Muscle of leg (tissue), 11 donors: ENCODE results near the gene MFSD11. TPM values are rescaled to one million over a fixed set of nuclear protein-coding genes. Genes with fewer than 3 reads are reported as not detected.
A peak's percentile ranks its signal among the peaks of the same experiment; 100 is the strongest.
"Not testable (repeated sequence)": the region's sequence is repeated elsewhere in the genome, so short reads cannot be mapped to it uniquely, and the experiment has no call there.

Experiments used
- DNase-seq: peaks from one replicate; pipeline ENCODE4 v3.0.0; 2013
- H3K27ac ChIP-seq: one replicate; pipeline ENCODE4 v1.5.1; 2013; ENCODE audit warnings: mild to moderate bottlenecking, low read length, control low read depth
- H3K27me3 ChIP-seq: one replicate; pipeline ENCODE4 v1.6.1; 2013; ENCODE audit warnings: low read length; ENCODE audit not compliant: control insufficient read depth, insufficient read depth
- H3K36me3 ChIP-seq: one replicate; pipeline ENCODE4 v1.6.1; 2013; ENCODE audit warnings: low read length; ENCODE audit not compliant: control insufficient read depth, insufficient read depth
- H3K4me1 ChIP-seq: one replicate; pipeline ENCODE4 v1.6.1; 2013; ENCODE audit warnings: low read length; ENCODE audit not compliant: control insufficient read depth, insufficient read depth
- H3K4me3 ChIP-seq: one replicate; pipeline ENCODE4 v1.5.1; 2013; ENCODE audit warnings: low read length, control low read depth
- H3K9me3 ChIP-seq: replicated peaks from 2 replicates; pipeline ENCODE4 v1.6.1; 2013; ENCODE audit warnings: low read depth, low read length; ENCODE audit not compliant: control insufficient read depth
- WGBS: methylation state at CpG from one replicate; pipeline ENCODE4 v1.1.5; 2013; ENCODE audit warnings: missing lambda C conversion rate; ENCODE audit not compliant: insufficient coverage; 5-methylcytosine and 5-hydroxymethylcytosine counted together
- polyA plus RNA-seq, 8 donors: library from polyadenylated mRNA; unstranded; fragments of 120-200 nt; gene quantifications; one replicate each; pipeline versions ENCODE4 v1.2.1 to v1.2.3, GENCODE V29; 2013; ENCODE audit warnings: inconsistent platforms in 1 of 8, low replicate concordance in 1 of 8; ENCODE audit not compliant: insufficient read length in 8 of 8, insufficient read depth in 1 of 8
- total RNA-seq: library from RNA; stranded (reverse); fragments of 120-200 nt; gene quantifications from one replicate; pipeline ENCODE4 v1.2.4, GENCODE V29; 2013

MFSD11 gene
- total and polyA plus RNA-seq, 9 donors = 28.0 to 38.6 (median 32.0) TPM

GRCh38 chr17:76796081-76796480, 58.2 kb downstream of the MFSD11 start:
- WGBS = 39% methylated on average over 3 of the region's 3 CpGs
- DNase-seq = no peak
- H3K27ac ChIP-seq = no peak overlapping the region
- no peak overlapping the region for H3K4me3 ChIP-seq
- H3K27me3 ChIP-seq = no peaks in the 10 kb centered on the region
- H3K9me3 ChIP-seq = no peaks in the 10 kb centered on the region
- no peaks in the 10 kb centered on the region for H3K4me1 ChIP-seq
- H3K36me3 ChIP-seq = no peaks in the 10 kb centered on the region

GRCh38 chr17:76797241-76797840, 59.4 kb downstream of the MFSD11 start:
- DNase-seq = no peak
- Histone ChIP-seq H3K36me3 (no peaks in the 10 kb centered on the region), H3K9me3 (no peaks in the 10 kb centered on the region), H3K27ac (no peak overlapping the region), H3K27me3 (no peaks in the 10 kb centered on the region), H3K4me1 (no peaks in the 10 kb centered on the region), H3K4me3 (no peak overlapping the region)
- 100% methylated on average over 1 of the region's 6 CpGs for WGBS

DNA sequence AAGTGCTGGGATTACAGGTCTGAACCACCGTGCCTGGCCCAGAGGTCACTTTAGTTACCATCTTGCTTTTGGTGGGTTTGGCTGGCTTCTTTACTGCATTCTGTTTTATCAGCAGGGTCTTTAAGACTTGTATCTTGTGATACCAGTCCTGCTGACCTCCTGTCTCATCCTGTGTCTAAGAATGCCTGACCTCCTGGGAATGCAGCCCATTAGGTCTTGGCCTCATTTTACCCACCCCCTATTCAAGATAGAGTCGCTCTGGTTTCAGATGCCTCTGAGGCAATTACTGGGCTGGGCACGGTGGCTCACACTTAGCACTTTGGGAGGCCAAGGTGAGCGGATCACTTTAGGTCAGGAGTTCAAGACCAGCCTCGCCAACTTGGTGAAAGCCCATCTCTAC, 63.8 kb downstream of the MFSD11 start:
- no peaks in the 10 kb centered on the region for H3K36me3 ChIP-seq
- 88% methylated on average over 4 of the region's 5 CpGs for WGBS
- H3K4me3 ChIP-seq = no peak overlapping the region
- no peaks in the 10 kb centered on the region for H3K4me1 ChIP-seq
- no peak for DNase-seq
- H3K27me3 ChIP-seq = no peaks in the 10 kb centered on the region
- no peaks in the 10 kb centered on the region for H3K9me3 ChIP-seq
- H3K27ac ChIP-seq = no peak overlapping the region

GRCh38 chr17:76805319-76805718, 67.4 kb downstream of the MFSD11 start:
- no peaks in the 10 kb centered on the region for H3K4me1 ChIP-seq
- no peaks in the 10 kb centered on the region for H3K36me3 ChIP-seq
- no peaks in the 10 kb centered on the region for H3K27me3 ChIP-seq
- 87% methylated on average over 3 of the region's 9 CpGs for WGBS
- no peak for DNase-seq
- no peak overlapping the region for H3K27ac ChIP-seq
- H3K9me3 ChIP-seq = no peaks in the 10 kb centered on the region
- no peak overlapping the region for H3K4me3 ChIP-seq

GRCh38 chr17:76806151-76806550, 68.2 kb downstream of the MFSD11 start:
- H3K27me3 ChIP-seq, DNase-seq, H3K9me3 ChIP-seq, H3K36me3 ChIP-seq, H3K27ac ChIP-seq, H3K4me3 ChIP-seq, H3K4me1 ChIP-seq: not testable (repeated sequence)
- WGBS = 91% methylated on average over 27 of the region's 32 CpGs

- H3K9me3 ChIP-seq, H3K4me3 ChIP-seq, H3K27me3 ChIP-seq, H3K27ac ChIP-seq, DNase-seq, H3K4me1 ChIP-seq, H3K36me3 ChIP-seq: not testable (repeated sequence)
- 100% methylated on average over 1 of the region's 4 CpGs for WGBS
Measured at GRCh38 chr17:76806767-76807166, 68.8 kb downstream of the MFSD11 start.

DNA sequence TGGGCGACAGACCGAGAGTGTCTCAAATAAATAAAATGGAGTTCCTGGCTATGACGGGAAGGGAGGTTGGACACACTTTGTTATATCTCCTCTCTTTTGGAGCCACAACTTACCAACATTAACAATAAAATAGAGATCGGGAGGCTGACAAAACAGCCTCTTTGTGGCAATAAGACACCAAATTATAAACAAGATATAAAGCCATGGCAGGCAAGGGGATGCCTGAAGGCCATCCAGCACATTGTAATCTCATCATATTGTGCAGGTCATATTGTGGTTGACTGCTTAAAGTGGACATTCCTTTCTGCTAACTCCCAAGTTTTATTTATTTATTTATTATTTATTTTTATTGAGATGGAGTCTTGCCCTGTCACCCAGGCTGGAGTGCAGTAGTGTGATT, 70.4 kb downstream of the MFSD11 start:
- Histone ChIP-seq H3K9me3 (no peaks in the 10 kb centered on the region), H3K36me3 (no peaks in the 10 kb centered on the region), H3K27ac (no peak overlapping the region), H3K4me1 (no peaks in the 10 kb centered on the region), H3K4me3 (no peak overlapping the region), H3K27me3 (no peaks in the 10 kb centered on the region)
- 80% methylated on average over 1 of the region's 4 CpGs for WGBS
- no peak for DNase-seq

- Histone ChIP-seq H3K4me1 (no peaks in the 10 kb centered on the region), H3K9me3 (no peaks in the 10 kb centered on the region), H3K4me3 (no peak overlapping the region), H3K36me3 (no peaks in the 10 kb centered on the region), H3K27ac (no peak overlapping the region), H3K27me3 (no peaks in the 10 kb centered on the region)
- DNase-seq = peak; percentile 36
- WGBS = no CpG with 5 or more reads among the region's 4 CpGs
Measured at GRCh38 chr17:76810956-76811355, 73.0 kb downstream of the MFSD11 start.

- no peak for DNase-seq
- H3K4me1 ChIP-seq = peaks cover 2% of the 10 kb centered on the region
- no peak overlapping the region for H3K27ac ChIP-seq
- no CpG with 5 or more reads among the region's 5 CpGs for WGBS
- H3K36me3 ChIP-seq = no peaks in the 10 kb centered on the region
- H3K27me3 ChIP-seq = peaks cover 4% of the 10 kb centered on the region
- H3K9me3 ChIP-seq = no peaks in the 10 kb centered on the region
- no peak overlapping the region for H3K4me3 ChIP-seq
Measured at GRCh38 chr17:76811834-76812233, 73.9 kb downstream of the MFSD11 start.

DNA sequence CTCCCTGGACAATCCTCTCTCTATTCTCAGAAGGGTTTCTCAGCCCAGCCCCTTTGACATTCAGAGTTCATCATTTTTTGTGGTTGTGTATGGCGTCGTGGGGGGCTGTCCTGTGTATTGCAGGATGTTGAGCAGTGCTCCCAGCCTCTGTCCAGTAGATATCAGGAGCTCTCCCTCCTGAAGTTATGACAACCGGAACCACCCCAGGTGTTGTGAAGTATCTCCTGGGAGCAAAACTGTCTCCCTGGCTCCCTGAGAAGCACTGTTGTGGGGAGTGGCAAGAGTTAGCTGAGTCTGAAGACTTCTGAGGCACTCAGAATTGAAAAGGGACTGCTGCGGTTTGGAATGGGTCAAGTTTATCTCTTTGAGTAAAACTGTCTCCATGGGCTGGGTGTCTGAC, 74.3 kb downstream of the MFSD11 start:
- H3K4me1 ChIP-seq = peaks cover 2% of the 10 kb centered on the region
- no peak overlapping the region for H3K27ac ChIP-seq
- H3K9me3 ChIP-seq = no peaks in the 10 kb centered on the region
- no peak for DNase-seq
- 81% methylated on average over 2 of the region's 4 CpGs for WGBS
- no peaks in the 10 kb centered on the region for H3K36me3 ChIP-seq
- H3K4me3 ChIP-seq = no peak overlapping the region
- peaks cover 4% of the 10 kb centered on the region for H3K27me3 ChIP-seq

DNA sequence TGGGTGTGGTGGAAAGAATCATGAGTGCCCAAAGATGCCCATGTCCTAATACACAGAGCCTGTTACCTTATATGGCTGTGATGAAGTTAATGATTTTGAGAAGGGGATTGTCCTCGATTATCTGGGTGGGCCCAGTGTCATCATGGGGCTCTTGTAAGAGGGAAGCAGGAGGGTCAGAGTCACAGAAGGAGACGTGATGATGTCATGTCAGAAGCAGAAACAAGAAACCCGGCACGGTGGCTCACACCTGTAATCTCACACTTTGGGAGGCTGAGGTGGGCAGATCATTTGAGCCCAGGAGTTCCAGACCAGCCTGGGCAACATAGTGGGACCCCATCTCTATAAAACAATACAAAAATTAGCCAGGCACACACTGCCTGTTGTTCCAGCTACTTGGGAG, 75.0 kb downstream of the MFSD11 start:
- no peak for DNase-seq
- Histone ChIP-seq H3K27ac (no peak overlapping the region), H3K27me3 (peaks cover 4% of the 10 kb centered on the region), H3K4me1 (peaks cover 2% of the 10 kb centered on the region), H3K9me3 (no peaks in the 10 kb centered on the region), H3K36me3 (no peaks in the 10 kb centered on the region), H3K4me3 (no peak overlapping the region)
- WGBS = no CpG with 5 or more reads among the region's 4 CpGs
